Vagina (tissue), 2 donors: ENCODE data around the gene C10orf90. TPM values are rescaled to one million over a fixed set of nuclear protein-coding genes. Genes with fewer than 3 reads are reported as not detected.

ENCODE experiments used
- DNase-seq, 2 donors: peaks; one replicate each; pipeline ENCODE4 v3.0.0-alpha.2; 2017; ENCODE audit errors: extremely low spot score in 2 of 2
- H3K27ac ChIP-seq: fragments of 200-600 bp; sonication (generic); one replicate; pipeline ENCODE4 v1.5.1; 2019
- H3K27me3 ChIP-seq: fragments of 200-600 bp; sonication (generic); one replicate; pipeline ENCODE4 v1.5.1; 2019
- H3K36me3 ChIP-seq, 2 donors: fragments of 200-600 bp; sonication (generic); one replicate each; pipeline ENCODE4 v1.5.1; 2017 to 2019
- H3K4me1 ChIP-seq: fragments of 200-600 bp; sonication (generic); one replicate; pipeline ENCODE4 v1.5.1; 2019
- H3K4me3 ChIP-seq, 2 donors: fragments of 200-600 bp; sonication (generic); 1 replicate in 1 of 2; 2 replicates in 1 of 2; pipeline ENCODE4 v1.5.1; 2016 to 2019
- H3K9me3 ChIP-seq: fragments of 200-600 bp; sonication (generic); one replicate; pipeline ENCODE4 v1.5.1; 2019
- POLR2A ChIP-seq, 2 donors: fragments of 450-650 bp; IDR thresholded peaks; one replicate each; pipeline ENCODE4 v1.6.1; 2017; ENCODE audit warnings: antibody characterized with exemption in 2 of 2, mild to moderate bottlenecking in 2 of 2, moderate library complexity in 2 of 2
- POLR2AphosphoS5 ChIP-seq, 2 donors: sonication (generic); formaldehyde crosslinking; IDR thresholded peaks; one replicate each; pipeline ENCODE4 v1.9.0; 2017; ENCODE audit warnings: antibody characterized with exemption in 2 of 2, mild to moderate bottlenecking in 2 of 2, low read depth in 1 of 2; ENCODE audit not compliant: insufficient read depth in 1 of 2
- intact Hi-C: fragments of 100-400 bp; cut with DNase I; formaldehyde crosslinking; loops from one replicate; pipeline ENCODE4 v1.15.1; 2023
- total RNA-seq: library from RNA; depleted of rRNA; stranded (reverse); fragments of >200 nt; gene quantifications from one replicate; pipeline ENCODE4 v1.2.3, GENCODE V29; 2016
- TF ChIP-seq, protein P1 (sequence below), 3 experiments: fragments of 450-650 bp in 2 of 3; fragments of 200-600 bp in 1 of 3; sonication (generic) in 1 of 3; IDR thresholded peaks; one replicate each; pipeline ENCODE4 v1.5.1; 2017 to 2019; ENCODE audit warnings: antibody characterized with exemption in 3 of 3, mild to moderate bottlenecking in 2 of 3, moderate library complexity in 2 of 3

C10orf90 gene
- total RNA-seq, 1 donor from 2014 or later, result not detected

DNA sequence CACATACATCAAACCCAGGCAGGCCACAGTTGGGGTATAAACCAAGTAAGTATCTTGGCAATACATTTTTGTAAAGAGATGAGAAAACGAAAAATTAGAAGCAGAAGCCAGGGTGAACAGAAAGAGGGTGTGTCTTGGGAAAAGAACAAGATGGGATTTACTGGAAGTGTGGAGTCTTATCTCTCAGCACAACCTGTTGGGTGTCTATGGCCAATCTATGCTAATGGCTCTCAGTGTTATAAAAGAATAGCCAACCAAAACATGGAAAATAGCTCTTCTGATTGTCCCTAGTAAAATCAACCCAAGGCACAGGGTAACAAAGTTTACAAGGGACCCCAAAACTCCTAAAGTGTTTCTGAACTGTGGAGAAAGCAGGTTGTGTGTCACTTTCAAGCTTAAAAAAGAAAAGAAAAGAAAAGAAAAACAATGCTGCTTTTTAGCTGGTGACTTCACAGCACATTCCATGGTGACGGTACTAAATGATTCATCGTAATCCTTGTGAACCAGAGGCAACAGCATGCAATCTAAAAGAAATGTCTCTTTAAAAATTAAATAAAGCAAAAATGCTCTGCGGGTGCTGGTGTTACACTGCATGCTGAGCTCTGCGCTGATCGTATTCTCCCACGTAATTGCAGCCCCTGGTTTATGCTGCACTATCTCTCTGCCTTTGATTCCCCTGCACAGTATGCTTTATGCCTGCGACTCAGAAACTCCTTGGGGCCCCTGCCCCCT lies 100.8 kb downstream of the C10orf90 start:
- intact Hi-C loops, result no loop called here
- H3K9me3 ChIP-seq, result no peaks in the 10 kb centered on the region
- DNase-seq, result no peak
- H3K27me3 ChIP-seq, result no peaks in the 10 kb centered on the region
- no peaks in the 10 kb centered on the region for H3K4me1 ChIP-seq
- H3K4me3 ChIP-seq, result no peak overlapping the region
- H3K27ac ChIP-seq, result no peak overlapping the region
- H3K36me3 ChIP-seq, result no peaks in the 10 kb centered on the region
- TF ChIP-seq, protein P1, sequence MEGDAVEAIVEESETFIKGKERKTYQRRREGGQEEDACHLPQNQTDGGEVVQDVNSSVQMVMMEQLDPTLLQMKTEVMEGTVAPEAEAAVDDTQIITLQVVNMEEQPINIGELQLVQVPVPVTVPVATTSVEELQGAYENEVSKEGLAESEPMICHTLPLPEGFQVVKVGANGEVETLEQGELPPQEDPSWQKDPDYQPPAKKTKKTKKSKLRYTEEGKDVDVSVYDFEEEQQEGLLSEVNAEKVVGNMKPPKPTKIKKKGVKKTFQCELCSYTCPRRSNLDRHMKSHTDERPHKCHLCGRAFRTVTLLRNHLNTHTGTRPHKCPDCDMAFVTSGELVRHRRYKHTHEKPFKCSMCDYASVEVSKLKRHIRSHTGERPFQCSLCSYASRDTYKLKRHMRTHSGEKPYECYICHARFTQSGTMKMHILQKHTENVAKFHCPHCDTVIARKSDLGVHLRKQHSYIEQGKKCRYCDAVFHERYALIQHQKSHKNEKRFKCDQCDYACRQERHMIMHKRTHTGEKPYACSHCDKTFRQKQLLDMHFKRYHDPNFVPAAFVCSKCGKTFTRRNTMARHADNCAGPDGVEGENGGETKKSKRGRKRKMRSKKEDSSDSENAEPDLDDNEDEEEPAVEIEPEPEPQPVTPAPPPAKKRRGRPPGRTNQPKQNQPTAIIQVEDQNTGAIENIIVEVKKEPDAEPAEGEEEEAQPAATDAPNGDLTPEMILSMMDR (IDR thresholded peaks at IDR 0.05), result no peak
- no peak for TF ChIP-seq POLR2A (IDR thresholded peaks at IDR 0.05)
- no peak for TF ChIP-seq POLR2AphosphoS5 (IDR thresholded peaks at IDR 0.05; ENCODE audit: insufficient read depth in 1 of 2, low read depth in 1 of 2)

DNA sequence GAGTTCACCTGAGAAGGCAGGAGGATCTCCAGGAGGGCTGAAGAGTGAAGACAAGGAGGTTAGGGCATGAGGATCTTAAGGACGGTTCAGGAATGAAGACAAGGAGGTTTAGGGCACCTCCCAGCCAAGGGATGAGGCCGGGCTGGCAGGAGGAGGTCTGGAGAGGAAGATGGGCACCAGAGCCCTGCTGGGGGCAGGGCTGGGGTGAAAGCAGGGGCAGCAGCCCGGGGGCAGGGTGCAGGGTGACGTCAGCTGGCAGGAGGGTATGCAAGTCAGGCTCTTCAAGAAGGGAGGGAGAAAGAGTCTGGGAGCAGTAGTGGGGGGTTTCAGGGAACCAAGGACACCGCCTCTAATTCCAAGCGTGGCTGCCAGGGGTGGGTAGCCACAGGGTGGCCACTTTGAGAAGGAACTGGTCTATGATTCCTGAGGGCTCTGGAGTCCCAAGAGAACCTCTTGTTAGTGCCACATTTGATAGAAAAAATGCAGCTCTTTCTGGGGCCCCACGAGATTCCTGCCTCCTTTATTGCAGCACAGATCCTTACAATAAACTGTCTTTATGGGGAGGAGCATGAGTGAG lies 101.6 kb downstream of the C10orf90 start:
- no peak for DNase-seq
- Histone ChIP-seq H3K36me3 (no peaks in the 10 kb centered on the region), H3K27ac (no peak overlapping the region), H3K4me1 (no peaks in the 10 kb centered on the region), H3K4me3 (no peak overlapping the region), H3K27me3 (no peaks in the 10 kb centered on the region), H3K9me3 (no peaks in the 10 kb centered on the region)
- TF ChIP-seq, protein P1 (IDR thresholded peaks at IDR 0.05), result no peak
- TF ChIP-seq POLR2AphosphoS5 (IDR thresholded peaks at IDR 0.05; ENCODE audit: insufficient read depth in 1 of 2, low read depth in 1 of 2) (no peak), POLR2A (IDR thresholded peaks at IDR 0.05) (no peak)
- intact Hi-C loops, result no loop called here

DNA sequence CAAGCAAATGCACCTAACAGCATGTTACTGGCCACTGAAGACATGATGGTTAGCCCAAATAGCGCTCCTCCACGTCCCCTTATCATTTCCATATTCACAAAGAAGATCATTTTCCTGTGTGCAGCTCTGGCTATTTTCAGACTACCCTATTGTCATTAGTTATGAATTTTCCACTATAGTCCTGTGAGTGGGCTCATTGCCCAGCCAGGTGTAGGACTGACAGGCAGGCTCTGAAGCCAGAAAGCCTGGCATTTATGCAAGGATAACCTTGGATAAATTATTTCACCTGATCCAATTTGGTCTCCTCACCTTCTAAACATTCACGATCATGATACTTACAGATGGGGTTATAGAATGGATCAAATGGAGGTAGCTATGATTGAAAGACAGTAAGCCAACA lies 104.6 kb downstream of the C10orf90 start:
- Histone ChIP-seq H3K4me1 (no peaks in the 10 kb centered on the region), H3K27ac (no peak overlapping the region), H3K36me3 (no peaks in the 10 kb centered on the region), H3K4me3 (no peak overlapping the region), H3K9me3 (no peaks in the 10 kb centered on the region), H3K27me3 (no peaks in the 10 kb centered on the region)
- DNase-seq, result no peak
- no peak for TF ChIP-seq POLR2A (IDR thresholded peaks at IDR 0.05)
- TF ChIP-seq POLR2AphosphoS5 (IDR thresholded peaks at IDR 0.05; ENCODE audit: insufficient read depth in 1 of 2, low read depth in 1 of 2), result no peak
- TF ChIP-seq, protein P1 (IDR thresholded peaks at IDR 0.05), result no peak
- intact Hi-C loops, result no loop called here

DNA sequence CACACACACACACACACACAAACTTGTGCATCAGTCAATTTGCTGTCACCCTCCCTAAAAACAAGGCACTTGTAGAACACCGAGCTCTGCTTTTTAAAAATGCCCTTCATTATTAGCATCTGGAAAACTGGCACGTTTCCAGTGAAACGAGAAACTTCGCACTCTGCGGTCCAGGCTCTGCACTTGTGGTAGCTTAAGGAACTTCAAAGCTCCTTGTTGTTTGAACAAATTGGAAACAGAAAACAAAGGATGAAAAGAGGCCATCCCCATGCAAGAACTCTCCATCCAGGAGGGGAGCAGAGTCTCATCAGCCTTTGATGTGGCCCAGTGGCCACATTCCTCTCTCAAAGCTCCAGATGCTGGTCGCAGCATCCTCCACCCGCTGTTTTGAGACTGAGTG lies 105.1 kb downstream of the C10orf90 start:
- DNase-seq, result no peak
- Histone ChIP-seq H3K36me3 (no peaks in the 10 kb centered on the region), H3K27me3 (no peaks in the 10 kb centered on the region), H3K9me3 (no peaks in the 10 kb centered on the region), H3K27ac (no peak overlapping the region), H3K4me1 (no peaks in the 10 kb centered on the region), H3K4me3 (no peak overlapping the region)
- intact Hi-C loops, result no loop called here
- TF ChIP-seq POLR2AphosphoS5 (IDR thresholded peaks at IDR 0.05; ENCODE audit: insufficient read depth in 1 of 2, low read depth in 1 of 2) (no peak), POLR2A (IDR thresholded peaks at IDR 0.05) (no peak)
- TF ChIP-seq, protein P1 (IDR thresholded peaks at IDR 0.05), result no peak

DNA sequence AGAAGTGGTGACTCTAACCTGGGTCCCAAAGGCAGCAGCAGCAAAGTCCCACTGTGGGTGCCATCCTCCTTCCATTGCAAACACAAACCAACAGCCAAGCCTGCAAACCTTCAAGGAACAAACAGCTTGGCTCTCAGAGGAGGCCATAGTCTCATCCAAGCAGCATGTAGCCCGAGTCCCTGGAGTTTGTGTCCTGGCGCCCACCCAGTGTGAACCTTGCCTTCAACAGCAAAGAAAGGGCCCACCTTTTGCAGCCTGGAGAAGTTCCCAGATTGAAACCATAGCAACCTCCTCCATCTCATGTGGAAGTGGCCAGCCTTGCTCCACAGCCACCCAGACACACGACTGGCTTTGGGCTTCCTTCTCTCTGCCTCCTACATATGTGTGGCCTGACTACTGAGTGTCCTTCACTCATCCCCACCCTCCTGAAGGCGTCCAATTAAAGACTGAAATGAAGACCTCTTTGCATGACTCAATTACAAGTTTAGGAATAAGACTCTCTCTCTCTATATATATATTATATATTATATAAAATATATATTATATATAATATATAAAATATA lies 106.1 kb downstream of the C10orf90 start:
- Histone ChIP-seq H3K27ac (no peak overlapping the region), H3K36me3 (no peaks in the 10 kb centered on the region), H3K4me3 (no peak overlapping the region), H3K4me1 (no peaks in the 10 kb centered on the region), H3K9me3 (no peaks in the 10 kb centered on the region), H3K27me3 (no peaks in the 10 kb centered on the region)
- no peak for DNase-seq
- TF ChIP-seq, protein P1 (IDR thresholded peaks at IDR 0.05), result no peak
- TF ChIP-seq POLR2A (IDR thresholded peaks at IDR 0.05), result no peak
- TF ChIP-seq POLR2AphosphoS5 (IDR thresholded peaks at IDR 0.05; ENCODE audit: insufficient read depth in 1 of 2, low read depth in 1 of 2), result no peak
- intact Hi-C loops, result no loop called here
